Left ventricle myocardium superior (tissue), 1 donor: Measurements from ENCODE around the gene UBALD2. TPM values are rescaled to one million over a fixed set of nuclear protein-coding genes. Genes with fewer than 3 reads are reported as not detected.
A peak's percentile ranks its signal among the peaks of the same experiment; 100 is the strongest.
"Not testable (repeated sequence)": the region's sequence is repeated elsewhere in the genome, so short reads cannot be mapped to it uniquely, and the experiment has no call there.

Source experiments
- ATAC-seq: fragments of 200-7000 bp; cut with Tn5 transposase; one replicate; pipeline ENCODE4 v1.9.1; 2020; ENCODE audit warnings: mild to moderate bottlenecking, moderate library complexity
- DNase-seq: peaks from one replicate; pipeline ENCODE4 v3.0.0-alpha.2; 2020
- intact Hi-C: fragments of 100-400 bp; cut with micrococcal nuclease; formaldehyde crosslinking; loops from one replicate; pipeline ENCODE4 v1.11.0; 2022
- long read RNA-seq: library from polyadenylated mRNA; unstranded; transcript quantifications from one replicate; pipeline ENCODE4 v2.0.0, GENCODE V29; 2021
- total RNA-seq: library from RNA; stranded (reverse); fragmentation: NEBNext Ultra II Directional; extraction: Animal tissue kit (Norgen Biotek cat#: 25700); gene quantifications from one replicate; pipeline ENCODE4 v1.2.1, GENCODE V29; 2021
- donor health status: DM: no; HTN: yes; CAD: no; lungs with severe emphysema.

Gene UBALD2
- 35.4 TPM for total RNA-seq
- long read RNA-seq, transcript UBALD2-201 (3 exons, 1,593 nt): major isoform, 11 of 18 reads
- long read RNA-seq, partial matches to known transcripts: 0 of 18 reads
- long read RNA-seq, other reads (novel, unspliced or antisense): 7 of 18 reads

DNA sequence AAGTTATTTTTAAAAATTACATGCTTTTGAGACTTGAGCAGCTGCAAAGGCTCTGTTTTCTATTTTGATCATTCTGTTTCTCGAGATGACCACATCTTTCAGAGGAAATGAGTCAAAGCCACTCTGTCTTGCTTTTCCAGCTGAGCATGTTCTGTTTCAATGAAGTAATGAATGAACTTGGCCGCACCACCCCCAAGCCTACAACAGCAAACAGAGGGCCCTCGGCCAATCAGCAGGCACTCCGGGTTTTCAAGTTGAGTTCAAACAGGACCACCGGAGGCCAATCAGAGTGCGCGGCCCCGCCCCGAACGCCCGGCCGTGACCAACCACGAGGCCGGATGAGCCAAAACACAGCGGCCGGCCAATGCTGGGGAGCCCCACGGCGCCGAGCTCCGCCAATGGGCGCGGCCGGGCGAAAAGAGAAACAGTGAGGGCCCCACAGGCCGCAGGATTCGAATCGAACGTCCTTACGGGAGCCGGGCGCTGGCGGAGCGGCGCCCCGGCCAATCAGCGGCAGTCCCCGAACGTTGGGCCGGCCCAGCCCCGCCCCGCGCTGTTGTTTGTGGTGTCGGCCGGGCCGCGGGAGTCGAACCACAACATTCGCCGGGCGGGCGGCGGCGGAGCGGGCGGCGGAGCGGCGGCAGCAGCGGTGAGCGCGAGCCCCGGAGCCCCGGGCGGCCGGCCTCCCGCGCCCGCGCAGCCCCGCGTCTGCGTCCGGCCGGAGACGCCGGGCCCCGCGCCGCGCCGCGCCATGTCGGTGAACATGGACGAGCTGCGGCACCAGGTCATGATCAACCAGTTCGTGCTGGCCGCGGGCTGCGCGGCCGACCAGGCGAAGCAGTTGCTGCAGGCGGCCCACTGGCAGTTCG lies at the start of gene UBALD2:
Gene UBALD2 (plus strand): TSS at position 594 of the 869 bp plus-strand sequence. CDS start 158 bp downstream, at position 752.
- intact Hi-C loops: no loop called here
- DNase-seq: peak; percentile 100
- peak; percentile 94 for ATAC-seq

DNA sequence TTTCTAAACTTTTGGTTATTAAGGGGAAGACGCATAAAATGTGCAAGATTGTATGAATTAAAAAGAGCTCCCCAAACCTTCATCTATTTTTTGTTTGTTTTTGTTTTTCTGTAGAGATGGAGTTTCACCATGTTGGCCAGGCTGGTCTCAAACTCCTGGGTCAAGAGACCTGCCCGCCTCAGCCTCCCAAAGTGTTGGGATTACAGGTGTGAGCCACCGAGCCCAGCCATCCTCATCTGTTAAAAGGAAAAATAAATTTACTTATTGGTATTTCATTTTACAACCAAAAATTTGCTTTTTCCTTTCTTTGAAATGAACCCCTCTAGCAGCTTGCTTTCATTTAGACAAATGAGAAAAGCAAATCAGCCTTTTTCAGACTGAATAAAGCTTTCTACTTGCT lies 48.1 kb upstream of the UBALD2 start:
- intact Hi-C loops: no loop called here
- ATAC-seq (no peak), DNase-seq (no peak)

GRCh38 chr17:76219670-76220383 lies 45.3 kb upstream of the UBALD2 start:
- no peak for DNase-seq
- ATAC-seq: no peak
- intact Hi-C loops: no loop called here

DNA sequence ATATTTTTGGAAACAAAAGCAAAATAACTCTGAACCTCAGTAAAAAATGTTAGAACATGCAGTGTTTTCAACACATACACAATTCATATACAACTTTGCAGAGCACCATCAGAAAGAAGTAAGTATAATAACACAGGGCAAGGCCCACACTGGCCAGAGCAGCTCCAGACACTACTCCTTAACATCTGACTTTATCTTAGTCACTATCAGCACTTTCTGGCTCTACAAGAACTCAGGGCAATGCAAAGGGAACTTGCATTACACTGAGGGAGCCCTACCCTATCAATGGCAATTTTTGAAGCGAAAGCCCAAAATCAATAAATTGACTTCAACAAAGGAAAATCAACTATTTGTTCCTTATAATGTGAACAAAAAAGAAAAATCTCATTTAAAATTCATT lies 41.3 kb upstream of the UBALD2 start:
- intact Hi-C loops: no loop called here
- DNase-seq (no peak), ATAC-seq (no peak)

DNA sequence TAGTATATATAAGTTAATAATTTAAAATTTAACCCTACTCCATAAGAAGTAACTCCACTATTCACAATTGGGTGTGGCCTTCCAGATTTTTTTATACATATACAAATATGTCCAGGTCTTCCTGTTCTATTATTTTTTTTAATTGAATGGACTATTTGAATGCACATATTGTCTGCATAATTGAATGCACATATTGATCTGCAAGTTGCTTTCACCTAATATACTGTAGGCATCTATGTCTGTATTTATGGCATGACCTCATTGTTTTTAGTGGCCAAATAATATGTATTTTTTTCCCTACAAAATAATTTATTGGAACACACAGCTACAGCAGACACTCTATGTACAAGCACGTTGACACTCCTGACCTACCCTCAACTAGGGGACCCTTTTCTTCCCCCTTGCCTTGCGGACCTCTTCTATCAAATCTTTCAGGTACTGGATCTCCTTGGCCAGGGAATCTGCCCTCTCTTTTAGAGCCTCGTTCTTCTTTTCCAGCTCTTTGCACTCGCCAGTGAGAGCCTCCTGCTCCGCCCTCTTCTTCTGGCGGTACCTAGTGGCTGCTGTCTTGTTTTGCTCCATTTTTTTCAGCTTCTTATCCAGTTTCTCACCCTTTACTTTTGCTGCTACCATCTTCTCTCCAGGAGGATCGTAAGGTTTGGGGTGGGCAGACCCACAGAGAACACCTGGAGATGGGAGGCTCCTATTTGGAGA lies 39.6 kb upstream of the UBALD2 start:
- ATAC-seq, intact Hi-C loops, DNase-seq: not testable (repeated sequence)

GRCh38 chr17:76226749-76227148 lies 38.4 kb upstream of the UBALD2 start:
- DNase-seq, ATAC-seq, intact Hi-C loops: not testable (repeated sequence)

GRCh38 chr17:76232342-76232741 lies 32.8 kb upstream of the UBALD2 start:
- DNase-seq: no peak
- intact Hi-C loops: no loop called here
- no peak for ATAC-seq

DNA sequence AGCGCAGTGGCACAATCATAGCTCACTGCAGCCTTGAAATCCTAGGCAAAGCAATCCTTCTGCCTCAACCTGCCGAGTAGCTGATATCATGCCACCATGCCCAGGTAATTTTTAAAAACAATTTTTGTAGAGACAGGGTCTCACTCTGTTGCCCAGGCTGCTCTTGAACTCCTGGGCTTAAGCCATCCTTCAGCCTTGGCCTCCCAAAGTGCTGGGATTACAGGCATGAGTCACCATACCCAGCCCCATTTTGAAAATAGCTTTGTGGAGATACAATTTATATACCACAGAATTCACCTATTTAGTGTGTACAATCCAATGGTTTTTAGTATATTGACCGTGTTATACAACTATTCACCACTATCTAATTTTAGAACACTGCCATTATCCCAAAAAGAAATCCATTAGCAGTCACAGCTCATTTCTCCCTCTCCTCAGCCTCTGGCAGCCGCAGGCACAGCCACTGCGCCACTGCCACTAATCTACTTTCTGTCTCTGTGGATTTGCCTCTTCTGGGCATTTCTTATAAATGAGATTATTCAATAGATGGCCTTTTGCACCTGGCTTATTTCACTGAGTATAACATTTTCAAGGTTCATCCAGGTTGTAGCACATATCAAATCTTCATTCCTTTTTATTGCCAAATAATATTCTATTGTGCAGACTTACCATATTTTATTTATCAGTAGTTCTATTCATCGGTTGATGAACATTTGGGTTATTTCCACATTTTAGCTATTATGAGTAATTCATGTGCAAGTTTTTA lies 31.4 kb upstream of the UBALD2 start:
- ATAC-seq (no peak), DNase-seq (no peak)
- intact Hi-C loops: no loop called here

DNA sequence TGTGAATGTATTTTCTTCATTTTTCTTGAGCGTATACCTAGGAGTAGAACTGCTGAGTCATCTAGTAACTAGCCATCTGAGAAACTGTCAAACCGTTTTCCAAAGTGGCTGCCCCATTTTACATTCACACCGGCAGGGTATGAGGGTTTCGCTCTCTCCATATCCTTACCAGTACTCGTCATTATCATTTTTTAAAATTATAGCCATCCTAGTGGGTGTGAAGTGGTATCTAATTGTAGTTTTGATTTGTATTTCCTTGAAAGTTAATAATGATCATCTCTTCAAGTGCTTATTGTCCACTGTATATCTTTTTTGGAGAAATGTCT lies 30.8 kb upstream of the UBALD2 start:
- intact Hi-C loops: no loop called here
- no peak for ATAC-seq
- no peak for DNase-seq

DNA sequence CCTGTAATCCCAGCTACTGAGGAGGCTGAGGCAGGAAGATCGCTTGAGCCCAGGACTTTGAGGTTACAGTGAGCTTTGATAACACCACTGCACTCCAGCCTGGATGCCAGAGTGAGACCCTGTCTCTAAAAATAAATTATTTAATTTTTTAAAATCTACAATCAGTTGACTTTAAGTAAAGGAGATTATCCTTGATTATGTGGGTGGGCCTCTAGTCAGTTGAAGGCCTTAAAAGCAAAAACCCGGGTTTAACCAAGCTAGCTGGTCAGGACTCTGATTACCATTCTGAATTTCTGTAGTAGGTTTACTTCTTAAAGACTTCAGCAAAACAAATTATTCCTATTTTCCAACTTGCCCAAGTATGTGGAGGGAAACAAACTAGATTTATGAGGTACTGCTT lies 29.3 kb upstream of the UBALD2 start:
- intact Hi-C loops: no loop called here
- ATAC-seq (no peak), DNase-seq (no peak)

- DNase-seq (no peak), ATAC-seq (no peak)
- intact Hi-C loops: no loop called here
These were observed 28.5 kb upstream of the UBALD2 start for GRCh38 chr17:76236603-76237002.

DNA sequence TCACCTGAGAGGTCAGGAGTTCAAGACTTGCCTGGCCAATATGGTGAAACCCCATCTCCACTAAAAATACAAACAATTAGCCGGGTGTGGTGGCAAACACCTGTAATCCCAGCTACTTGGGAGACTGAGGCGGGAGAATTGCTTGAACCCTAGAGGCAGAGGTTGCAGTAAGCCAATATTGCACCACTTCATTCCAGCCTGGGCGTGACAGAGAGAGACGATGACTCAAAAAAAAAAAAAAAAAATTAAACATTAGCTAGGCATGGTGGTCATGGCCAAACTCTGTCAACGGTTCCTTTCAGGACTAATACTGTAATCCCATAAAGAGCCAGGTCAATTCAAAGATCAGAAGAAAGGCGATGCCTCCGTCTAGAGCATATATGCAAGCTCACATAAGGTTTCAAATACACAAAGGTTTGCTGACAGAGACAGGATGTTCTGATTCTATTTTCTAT lies 27.3 kb upstream of the UBALD2 start:
- ATAC-seq: no peak
- intact Hi-C loops: no loop called here
- DNase-seq: no peak

GRCh38 chr17:76238847-76239537 lies 26.2 kb upstream of the UBALD2 start:
- intact Hi-C loops: no loop called here
- DNase-seq: no peak
- no peak for ATAC-seq

DNA sequence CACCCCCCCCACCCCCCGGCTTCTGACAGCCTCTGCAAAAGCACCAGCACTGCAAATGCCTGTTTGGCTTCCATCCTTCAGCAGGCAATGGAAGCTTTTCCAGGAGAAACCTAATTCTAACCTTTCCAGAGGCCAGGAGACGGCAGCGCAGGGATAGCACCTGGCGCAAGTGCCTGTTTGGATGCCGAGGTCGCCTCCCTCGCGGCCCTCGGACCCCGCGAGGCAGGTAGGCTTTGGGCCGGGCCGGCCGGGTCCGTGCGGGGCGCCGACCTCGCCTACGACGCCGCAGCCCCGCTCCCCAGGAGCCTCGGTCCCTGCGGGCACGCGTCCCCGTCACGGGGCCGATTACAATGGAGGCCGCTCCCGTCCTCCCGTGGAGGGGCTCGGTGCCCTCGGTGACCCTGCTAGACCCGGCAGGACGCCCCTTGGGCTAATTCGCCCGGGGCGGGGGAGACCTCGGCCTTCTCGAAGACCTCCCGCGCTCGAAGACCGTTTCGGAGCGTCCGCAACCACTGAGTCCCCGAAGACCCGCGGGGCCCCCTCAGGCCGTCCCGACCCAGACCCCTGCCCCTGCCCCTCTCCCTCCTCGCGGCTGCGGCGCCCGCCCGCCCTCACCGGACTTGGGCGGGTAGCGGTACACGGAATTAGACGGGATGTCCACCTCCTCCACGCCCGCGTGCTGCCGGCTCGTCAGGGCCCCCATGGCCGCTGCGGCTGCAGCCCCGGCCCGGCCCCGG lies 25.4 kb upstream of the UBALD2 start:
- DNase-seq (no peak), ATAC-seq (peak; percentile 15)
- intact Hi-C loops: no loop called here

DNA sequence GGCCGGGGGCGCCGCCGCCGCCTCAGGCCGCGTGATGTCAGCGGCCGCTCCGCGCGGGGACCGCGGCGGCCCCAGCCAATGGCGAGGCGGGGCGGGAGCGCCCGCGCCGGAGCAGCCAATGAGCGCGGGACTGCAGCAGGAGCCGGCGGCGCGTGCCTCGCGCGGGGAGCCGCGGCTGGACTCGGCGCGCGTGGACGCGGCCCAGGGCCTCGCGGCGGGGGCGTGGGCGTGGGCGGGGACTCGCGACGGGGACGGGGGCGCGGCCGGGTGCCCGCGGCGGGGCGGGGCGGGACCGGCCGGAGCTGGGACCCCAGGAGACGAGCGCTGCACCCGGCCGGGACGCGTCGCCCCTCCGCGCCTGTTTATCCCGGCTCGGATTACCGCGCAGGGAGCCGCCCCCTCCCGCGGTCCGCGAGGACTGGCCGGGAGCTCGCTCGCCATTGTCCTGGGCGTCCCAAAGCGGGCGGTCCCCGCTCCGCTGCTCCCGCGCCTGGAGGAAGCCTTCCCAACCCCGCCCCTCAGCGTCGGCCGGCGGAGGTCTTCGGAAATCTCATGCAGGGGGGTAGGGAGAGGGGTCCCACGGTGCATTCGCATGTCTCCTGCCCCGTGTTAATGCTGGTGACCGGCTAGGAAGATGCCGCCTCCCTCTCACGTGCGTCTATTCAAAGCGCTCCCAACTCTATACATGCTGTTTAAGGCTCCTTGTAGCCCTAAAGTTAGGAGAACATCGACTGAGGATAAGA lies 24.5 kb upstream of the UBALD2 start, which contains the start of gene RNF157:
Gene RNF157 (minus strand): TSS at position 33 of the 743 bp plus-strand sequence. CDS start 253 bp downstream, outside the sequence.
- ATAC-seq (peak; percentile 87), DNase-seq (peak; percentile 86)
- intact Hi-C loops: no loop called here

DNA sequence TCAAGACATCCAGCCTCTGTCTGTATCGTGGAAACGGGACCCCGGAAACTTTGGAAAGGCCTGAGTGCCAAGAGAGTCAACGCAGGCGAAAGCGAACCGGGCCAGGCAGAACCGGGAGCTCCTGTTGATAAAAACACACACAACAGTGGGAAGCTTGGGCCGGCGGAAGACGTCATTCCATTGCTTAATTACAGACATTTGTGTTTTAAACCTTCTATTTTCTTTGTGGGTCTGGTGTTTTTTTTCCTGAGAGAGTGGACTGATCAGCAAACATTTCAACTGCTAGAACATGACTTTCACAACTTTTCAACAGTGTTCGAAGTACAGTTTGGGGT lies 24.0 kb upstream of the UBALD2 start:
- DNase-seq (peak; percentile 59), ATAC-seq (peak; percentile 52)
- intact Hi-C loops: no loop called here

- ATAC-seq (no peak), DNase-seq (no peak)
- intact Hi-C loops: no loop called here
These were observed 23.4 kb upstream of the UBALD2 start for GRCh38 chr17:76241691-76242255.
